Activated naive CD4-positive, alpha-beta T cell treated with anti-CD3 and anti-CD28 coated beads for 36 hours (primary cell): ENCODE data around the gene FKRP. TPM values are rescaled to one million over a fixed set of nuclear protein-coding genes. Genes with fewer than 3 reads are reported as not detected.
A peak's percentile ranks its signal among the peaks of the same experiment; 100 is the strongest.
"Not testable (repeated sequence)": the region's sequence is repeated elsewhere in the genome, so short reads cannot be mapped to it uniquely, and the experiment has no call there.

Experiments
- CTCF ChIA-PET: fragments of 350-600 bp; sonication (Branson Sonifier 250); formaldehyde crosslinking; loops from one replicate; lab custom pipeline; 2021; ENCODE audit warnings: antibody characterized with exemption; lab: Charles Lee
- DNase-seq: peaks from one replicate; pipeline ENCODE4 v3.0.0-alpha.2; 2020
- H3K27ac Mint-ChIP-seq: one replicate; pipeline ENCODE4 v1.8.0; 2021; ENCODE audit warnings: mild to moderate bottlenecking, mixed read lengths
- H3K27me3 Mint-ChIP-seq: one replicate; pipeline ENCODE4 v1.8.0; 2021; ENCODE audit warnings: low read depth, mixed read lengths
- H3K36me3 Mint-ChIP-seq: one replicate; pipeline ENCODE4 v1.8.0; 2021; ENCODE audit warnings: low read depth, mixed read lengths
- H3K4me1 Mint-ChIP-seq: one replicate; pipeline ENCODE4 v1.8.0; 2021; ENCODE audit warnings: low read depth, mixed read lengths
- H3K4me3 Mint-ChIP-seq: one replicate; pipeline ENCODE4 v1.8.0; 2021; ENCODE audit warnings: mild to moderate bottlenecking, moderate library complexity, mixed read lengths
- H3K9me3 Mint-ChIP-seq: one replicate; pipeline ENCODE4 v1.8.0; 2021; ENCODE audit warnings: mixed read lengths
- intact Hi-C: fragments of 100-400 bp; cut with micrococcal nuclease; formaldehyde crosslinking; loops from one replicate; pipeline ENCODE4 v1.15.1; 2023
- total RNA-seq, 2 experiments: library from RNA; stranded (reverse); gene quantifications; one replicate each; pipeline ENCODE4 v1.2.3, GENCODE V29; 2021

FKRP gene
- total RNA-seq, 2 experiments from 2014 or later, result 8.8 to 9.0 TPM

- H3K27ac Mint-ChIP-seq, result no peak overlapping the region
- H3K27me3 Mint-ChIP-seq, result no peaks in the 10 kb centered on the region
- no peak overlapping the region for H3K4me3 Mint-ChIP-seq
- H3K4me1 Mint-ChIP-seq, result peaks cover 5% of the 10 kb centered on the region
- intact Hi-C loops, result loop anchor here (1.0 kb wide), 1 partner anchor 49 kb away; no protein-coding TSS in a partner anchor
- peaks cover 6% of the 10 kb centered on the region for H3K36me3 Mint-ChIP-seq
- H3K9me3 Mint-ChIP-seq, result no peaks in the 10 kb centered on the region
- peak; percentile 88 for DNase-seq
- CTCF ChIA-PET, result interaction anchor here (0.5 to 6.9 kb wide), 22 partner anchors 9 to 238 kb away, joined by 3 to 40 read pairs (median 4); no protein-coding TSS in a partner anchor
Measured at GRCh38 chr19:46753420-46754155, 7.7 kb downstream of the FKRP start.

GRCh38 chr19:46755077-46755852, 9.4 kb downstream of the FKRP start:
- no peak overlapping the region for H3K27ac Mint-ChIP-seq
- intact Hi-C loops, result no loop called here
- H3K4me1 Mint-ChIP-seq, result peaks cover 5% of the 10 kb centered on the region
- no peaks in the 10 kb centered on the region for H3K27me3 Mint-ChIP-seq
- H3K9me3 Mint-ChIP-seq, result no peaks in the 10 kb centered on the region
- DNase-seq, result no peak
- H3K4me3 Mint-ChIP-seq, result no peak overlapping the region
- peaks cover 4% of the 10 kb centered on the region for H3K36me3 Mint-ChIP-seq
- CTCF ChIA-PET, result interaction anchor here (0.5 to 6.9 kb wide), 10 partner anchors 10 to 225 kb away, joined by 3 to 40 read pairs (median 4); no protein-coding TSS in a partner anchor

GRCh38 chr19:46755853-46756543, 10.1 kb downstream of the FKRP start:
- no peak for DNase-seq
- H3K27ac Mint-ChIP-seq, result no peak overlapping the region
- intact Hi-C loops, result loop anchor here (2.0 kb wide), 1 partner anchor 235 kb away; no protein-coding TSS in a partner anchor
- H3K9me3 Mint-ChIP-seq, result no peaks in the 10 kb centered on the region
- no peaks in the 10 kb centered on the region for H3K27me3 Mint-ChIP-seq
- H3K4me1 Mint-ChIP-seq, result peaks cover 5% of the 10 kb centered on the region
- CTCF ChIA-PET, result interaction anchor here (0.9 to 4.1 kb wide), 7 partner anchors 9 to 226 kb away, joined by 3 to 30 read pairs (median 3); no protein-coding TSS in a partner anchor
- peaks cover 2% of the 10 kb centered on the region for H3K36me3 Mint-ChIP-seq
- no peak overlapping the region for H3K4me3 Mint-ChIP-seq

- Mint-ChIP-seq H3K36me3 (peaks cover 2% of the 10 kb centered on the region), H3K4me1 (peaks cover 5% of the 10 kb centered on the region), H3K27me3 (no peaks in the 10 kb centered on the region), H3K27ac (no peak overlapping the region), H3K4me3 (no peak overlapping the region), H3K9me3 (no peaks in the 10 kb centered on the region)
- no peak for DNase-seq
- CTCF ChIA-PET, result interaction anchor here (0.7 to 4.1 kb wide), 7 partner anchors 9 to 84 kb away, joined by 3 to 30 read pairs (median 3); no protein-coding TSS in a partner anchor
- intact Hi-C loops, result loop anchor here (2.0 kb wide), 1 partner anchor 234 kb away; no protein-coding TSS in a partner anchor
Measured at GRCh38 chr19:46756544-46756888, 10.7 kb downstream of the FKRP start.

GRCh38 chr19:46759206-46759605, 13.3 kb downstream of the FKRP start:
- Mint-ChIP-seq H3K4me1 (no peaks in the 10 kb centered on the region), H3K36me3 (peaks cover 2% of the 10 kb centered on the region), H3K9me3 (no peaks in the 10 kb centered on the region), H3K27ac (no peak overlapping the region), H3K27me3 (no peaks in the 10 kb centered on the region), H3K4me3 (no peak overlapping the region)
- no peak for DNase-seq
- intact Hi-C loops, result no loop called here
- CTCF ChIA-PET, result interaction anchor here (1.5 to 3.5 kb wide), 5 partner anchors 8 to 81 kb away, joined by 5 to 60 read pairs (median 12); no protein-coding TSS in a partner anchor

GRCh38 chr19:46759817-46760333, 14.0 kb downstream of the FKRP start:
- peaks cover 2% of the 10 kb centered on the region for H3K36me3 Mint-ChIP-seq
- DNase-seq, result no peak
- H3K27me3 Mint-ChIP-seq, result no peaks in the 10 kb centered on the region
- intact Hi-C loops, result no loop called here
- no peak overlapping the region for H3K27ac Mint-ChIP-seq
- CTCF ChIA-PET, result interaction anchor here (3.5 kb wide), 1 partner anchor 80 kb away, joined by 60 read pairs; no protein-coding TSS in a partner anchor
- H3K4me1 Mint-ChIP-seq, result no peaks in the 10 kb centered on the region
- H3K4me3 Mint-ChIP-seq, result no peak overlapping the region
- H3K9me3 Mint-ChIP-seq, result no peaks in the 10 kb centered on the region

- intact Hi-C loops, result no loop called here
- no peak overlapping the region for H3K27ac Mint-ChIP-seq
- H3K4me1 Mint-ChIP-seq, result no peaks in the 10 kb centered on the region
- no peaks in the 10 kb centered on the region for H3K27me3 Mint-ChIP-seq
- H3K36me3 Mint-ChIP-seq, result peaks cover 2% of the 10 kb centered on the region
- no peak overlapping the region for H3K4me3 Mint-ChIP-seq
- no peak for DNase-seq
- H3K9me3 Mint-ChIP-seq, result no peaks in the 10 kb centered on the region
- CTCF ChIA-PET, result interaction anchor here (3.5 kb wide), 1 partner anchor 80 kb away, joined by 60 read pairs; no protein-coding TSS in a partner anchor
Measured at GRCh38 chr19:46760363-46760762, 14.5 kb downstream of the FKRP start.

- H3K9me3 Mint-ChIP-seq, DNase-seq, H3K4me1 Mint-ChIP-seq, H3K27me3 Mint-ChIP-seq, H3K4me3 Mint-ChIP-seq, intact Hi-C loops, H3K36me3 Mint-ChIP-seq, H3K27ac Mint-ChIP-seq: not testable (repeated sequence)
- CTCF ChIA-PET, result interaction anchor here (1.0 to 1.5 kb wide), 3 partner anchors 9 to 230 kb away, joined by 3 read pairs; no protein-coding TSS in a partner anchor
Measured at GRCh38 chr19:46760897-46761296, 15.0 kb downstream of the FKRP start.

- Mint-ChIP-seq H3K27ac (no peak overlapping the region), H3K36me3 (peaks cover under 1% of the 10 kb centered on the region), H3K27me3 (no peaks in the 10 kb centered on the region), H3K4me1 (no peaks in the 10 kb centered on the region), H3K4me3 (no peak overlapping the region), H3K9me3 (no peaks in the 10 kb centered on the region)
- CTCF ChIA-PET, result interaction anchor here (1.0 to 1.5 kb wide), 3 partner anchors 10 to 229 kb away, joined by 3 read pairs; no protein-coding TSS in a partner anchor
- intact Hi-C loops, result no loop called here
- no peak for DNase-seq
Measured at GRCh38 chr19:46761418-46761831, 15.6 kb downstream of the FKRP start.

GRCh38 chr19:46762245-46762890, 16.5 kb downstream of the FKRP start:
- no peaks in the 10 kb centered on the region for H3K9me3 Mint-ChIP-seq
- CTCF ChIA-PET, result interaction anchor here (1.5 kb wide), 1 partner anchor 228 kb away, joined by 3 read pairs; no protein-coding TSS in a partner anchor
- H3K4me1 Mint-ChIP-seq, result peaks cover 2% of the 10 kb centered on the region
- no peaks in the 10 kb centered on the region for H3K36me3 Mint-ChIP-seq
- H3K27ac Mint-ChIP-seq, result no peak overlapping the region
- no peak for DNase-seq
- no peaks in the 10 kb centered on the region for H3K27me3 Mint-ChIP-seq
- H3K4me3 Mint-ChIP-seq, result no peak overlapping the region
- intact Hi-C loops, result no loop called here

GRCh38 chr19:46764817-46765291, 19.0 kb downstream of the FKRP start:
- Mint-ChIP-seq H3K27me3 (no peaks in the 10 kb centered on the region), H3K27ac (no peak overlapping the region), H3K4me1 (peaks cover 2% of the 10 kb centered on the region), H3K4me3 (no peak overlapping the region), H3K36me3 (no peaks in the 10 kb centered on the region), H3K9me3 (no peaks in the 10 kb centered on the region)
- intact Hi-C loops, result no loop called here
- DNase-seq, result no peak
- CTCF ChIA-PET, result interaction anchor here (0.6 to 3.9 kb wide), 7 partner anchors 9 to 235 kb away, joined by 3 to 40 read pairs (median 3); no protein-coding TSS in a partner anchor
